GM21381 (cell line): ENCODE data around the gene CARS1.
"Not testable (repeated sequence)": the region's sequence is repeated elsewhere in the genome, so short reads cannot be mapped to it uniquely, and the experiment has no call there.

ENCODE experiments used
- ATAC-seq: cut with Tn5 transposase; IDR thresholded peaks from one replicate; pipeline ENCODE4 v1.9.1; 2021; ENCODE audit warnings: mild to moderate bottlenecking, moderate library complexity; ENCODE audit not compliant: unreplicated experiment

The CARS1 gene

GRCh38 chr11:3090096-3090901 is 33.1 kb upstream of the CARS1 start:
- no peak for ATAC-seq

GRCh38 chr11:3089236-3090061 is 32.2 kb upstream of the CARS1 start:
- no peak for ATAC-seq

DNA sequence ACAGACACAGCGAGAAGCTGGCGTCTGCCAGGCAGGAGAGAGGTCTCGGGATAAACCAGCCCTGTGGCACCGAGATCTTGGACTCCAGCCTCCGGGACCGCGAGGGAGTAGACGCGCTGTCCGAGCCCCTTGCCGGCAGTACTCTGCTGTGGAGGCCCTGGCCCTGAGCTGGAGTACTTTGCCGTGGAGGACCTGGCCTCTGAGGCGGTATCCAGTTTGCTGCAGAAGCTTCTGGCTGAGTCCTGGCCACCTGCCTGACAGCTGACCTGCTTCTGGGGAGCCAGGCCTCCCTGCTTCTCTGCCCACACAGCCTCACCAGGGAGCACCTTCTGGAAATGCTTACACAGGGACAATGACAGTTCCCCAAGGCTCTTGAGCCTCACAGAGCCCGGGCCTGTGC is 31.6 kb upstream of the CARS1 start:
- no peak for ATAC-seq

DNA sequence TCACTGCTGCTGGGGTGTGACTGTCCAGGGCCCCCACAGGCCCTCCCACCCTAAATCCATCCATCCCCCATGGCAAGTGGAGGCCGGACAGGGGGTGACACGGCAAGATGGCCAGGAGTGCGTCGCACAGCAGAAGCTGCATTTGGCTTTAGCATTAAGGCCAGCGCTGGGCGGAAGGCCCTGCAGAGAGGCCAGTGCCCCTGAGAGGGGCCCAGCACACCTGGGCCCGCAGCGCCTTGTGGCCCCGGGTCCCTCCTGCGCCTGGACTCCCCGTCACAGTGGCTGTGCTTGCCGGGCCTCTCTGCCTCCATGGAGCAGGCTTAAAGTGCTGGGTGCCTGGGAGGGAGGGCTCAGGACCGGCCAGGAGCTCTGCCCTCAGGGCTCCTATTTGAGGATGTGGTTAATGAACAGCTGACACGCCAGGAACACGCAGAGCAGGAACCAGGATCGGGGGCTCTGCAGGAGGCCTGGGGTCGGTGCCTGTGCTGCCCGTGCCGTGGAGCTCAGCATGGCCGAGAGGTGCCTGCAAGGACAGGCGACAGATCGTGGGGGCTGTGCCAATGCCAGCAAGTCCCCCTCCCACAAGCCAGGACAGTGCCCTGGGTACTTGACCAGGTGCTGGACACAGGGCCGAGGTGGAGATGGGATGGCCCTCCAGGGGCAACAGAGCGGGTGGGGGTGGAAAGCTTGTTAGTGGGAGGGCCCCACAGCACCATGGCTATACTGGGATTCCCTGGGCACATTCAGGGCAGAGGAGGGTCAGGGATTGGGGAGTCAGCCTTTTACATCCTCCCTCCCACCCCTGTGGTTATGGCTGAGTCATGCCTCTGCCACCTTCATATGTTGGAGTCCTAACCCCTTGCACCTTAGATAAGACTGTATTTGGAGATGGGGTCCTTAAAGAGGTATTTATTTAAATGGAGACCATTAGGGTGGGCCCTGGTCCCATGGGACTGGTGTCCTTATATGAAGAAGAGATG is 30.9 kb upstream of the CARS1 start:
- no peak for ATAC-seq

DNA sequence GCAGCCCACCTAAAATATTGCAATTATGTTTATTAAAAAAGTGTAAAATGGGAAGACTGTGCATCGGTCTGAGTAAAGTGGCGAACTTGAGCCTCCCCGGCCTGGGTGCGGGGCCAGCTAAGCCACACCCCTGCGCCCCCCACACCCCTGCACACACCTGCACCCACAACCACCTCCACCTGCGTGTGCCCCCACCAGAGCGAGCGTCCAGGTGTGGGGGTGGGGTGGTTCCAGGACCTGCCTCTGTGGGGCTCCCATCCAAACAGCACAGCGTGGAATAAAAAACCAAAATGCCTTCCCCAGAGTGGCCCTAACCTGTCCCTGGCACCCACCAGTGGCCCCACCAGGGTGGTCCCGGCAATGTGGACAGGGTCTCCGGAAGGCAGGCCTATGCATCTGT is 30.1 kb upstream of the CARS1 start:
- no peak for ATAC-seq

GRCh38 chr11:3086671-3087150 is 29.5 kb upstream of the CARS1 start:
- ATAC-seq, result no peak

GRCh38 chr11:3086114-3086513 is 28.9 kb upstream of the CARS1 start:
- ATAC-seq, result no peak

GRCh38 chr11:3085052-3085451 is 27.8 kb upstream of the CARS1 start:
- ATAC-seq, result no peak

DNA sequence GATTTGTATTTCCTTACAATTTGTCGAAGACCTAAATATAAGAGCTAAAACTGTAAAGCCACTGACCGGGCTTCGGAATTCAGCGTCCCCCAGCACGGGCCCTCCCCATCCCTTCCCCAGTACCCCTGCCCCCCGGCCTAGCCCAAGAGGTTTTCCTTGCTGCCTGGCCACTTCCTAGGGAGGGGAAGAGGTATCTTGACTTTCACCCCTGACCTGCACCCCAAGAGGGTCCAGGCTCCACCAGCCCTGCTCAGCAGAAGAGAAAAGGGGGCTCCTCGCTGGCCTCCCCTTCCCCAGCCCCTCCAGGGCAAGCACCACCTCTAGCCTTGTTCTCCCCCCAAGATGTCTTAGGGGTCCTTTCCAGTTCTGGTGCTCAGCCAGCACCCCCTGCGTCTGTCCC is 26.1 kb upstream of the CARS1 start:
- no peak for ATAC-seq

- no peak for ATAC-seq
Measured at GRCh38 chr11:3081386-3081751, 24.1 kb upstream of the CARS1 start.

GRCh38 chr11:3080733-3081385 is 23.6 kb upstream of the CARS1 start:
- ATAC-seq, result no peak

DNA sequence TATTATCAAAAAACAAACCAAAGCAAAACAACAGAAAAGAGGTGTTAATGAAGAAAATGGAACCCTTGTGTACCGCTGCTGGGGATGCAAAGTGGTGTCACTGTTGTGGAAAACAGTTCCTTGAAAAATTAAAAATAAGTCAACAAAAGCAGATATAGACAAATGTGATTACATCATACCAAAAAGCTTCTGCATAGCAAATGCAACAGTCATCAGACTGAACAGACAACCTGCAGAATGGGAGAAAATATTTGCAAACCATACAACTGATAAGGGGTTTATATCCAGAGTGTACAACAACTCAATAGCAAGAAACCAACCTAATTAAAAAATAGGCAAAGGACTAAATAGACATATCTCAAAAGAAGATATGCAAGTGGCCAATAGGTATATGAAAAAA is 22.9 kb upstream of the CARS1 start:
- ATAC-seq, result no peak

- no peak for ATAC-seq
Measured at GRCh38 chr11:3077846-3078440, 20.7 kb upstream of the CARS1 start.

DNA sequence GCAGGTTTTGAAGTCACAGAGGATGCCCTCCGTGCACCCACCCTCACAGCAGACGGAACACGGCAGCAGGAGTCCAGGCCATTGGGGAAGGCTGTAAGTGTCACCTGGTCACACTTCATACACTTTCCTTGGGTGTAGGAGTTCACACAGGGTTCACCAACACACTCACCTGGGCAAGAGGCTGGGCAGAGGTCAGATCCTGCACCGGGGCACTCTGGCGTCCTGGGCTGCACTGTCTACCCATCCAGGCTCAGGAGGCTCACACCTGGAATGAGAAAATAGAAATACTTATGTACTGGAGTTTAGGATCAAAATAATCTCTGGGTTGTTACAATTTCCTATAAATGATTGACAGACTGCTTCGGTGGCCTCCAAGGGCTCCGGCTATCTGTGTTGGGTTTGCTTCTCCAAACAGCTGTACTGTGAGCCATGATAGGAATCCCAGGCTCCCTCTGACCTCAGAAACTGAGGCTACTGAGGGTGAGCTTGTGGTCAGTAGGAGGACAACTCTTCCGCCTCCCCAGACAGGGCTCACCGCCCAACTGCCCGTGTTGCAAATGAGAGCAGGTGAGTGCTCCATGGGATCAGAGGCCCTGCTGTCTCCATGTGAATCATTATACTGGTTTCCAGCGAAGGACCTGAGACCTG is 20.1 kb upstream of the CARS1 start:
- ATAC-seq, result no peak

DNA sequence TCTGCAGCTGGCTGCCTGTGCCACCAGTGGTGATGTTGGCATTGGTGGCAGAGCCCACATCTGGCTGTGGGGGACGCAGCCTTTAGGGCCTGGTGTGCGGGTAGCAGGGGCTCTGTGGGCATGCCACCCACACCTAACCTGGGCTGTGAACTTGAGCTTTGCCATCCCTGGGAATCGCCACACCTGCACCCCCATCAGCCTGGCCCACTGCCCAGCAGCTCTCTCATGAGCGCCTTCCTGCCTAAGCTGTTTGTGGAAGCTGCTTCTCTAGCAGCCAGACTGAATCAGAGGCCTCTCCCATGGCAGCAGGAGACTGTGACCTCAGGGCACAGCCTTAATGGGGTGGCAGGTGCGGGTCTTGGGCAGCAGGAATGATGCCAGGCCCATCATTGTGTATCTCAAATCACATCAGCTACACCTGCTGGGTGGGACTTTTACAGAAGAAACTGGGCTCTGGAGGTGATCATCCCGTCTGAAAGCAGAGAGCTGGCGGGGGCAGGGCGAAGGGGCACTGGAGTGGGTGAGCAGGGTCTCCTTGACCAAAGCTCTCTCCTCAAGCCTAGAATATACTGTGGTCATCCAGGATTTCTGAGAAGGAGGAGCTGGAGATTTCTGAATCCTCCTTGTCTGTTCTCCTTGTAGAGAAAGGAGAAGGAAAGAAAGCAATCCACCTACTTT is 17.8 kb upstream of the CARS1 start:
- no peak for ATAC-seq

DNA sequence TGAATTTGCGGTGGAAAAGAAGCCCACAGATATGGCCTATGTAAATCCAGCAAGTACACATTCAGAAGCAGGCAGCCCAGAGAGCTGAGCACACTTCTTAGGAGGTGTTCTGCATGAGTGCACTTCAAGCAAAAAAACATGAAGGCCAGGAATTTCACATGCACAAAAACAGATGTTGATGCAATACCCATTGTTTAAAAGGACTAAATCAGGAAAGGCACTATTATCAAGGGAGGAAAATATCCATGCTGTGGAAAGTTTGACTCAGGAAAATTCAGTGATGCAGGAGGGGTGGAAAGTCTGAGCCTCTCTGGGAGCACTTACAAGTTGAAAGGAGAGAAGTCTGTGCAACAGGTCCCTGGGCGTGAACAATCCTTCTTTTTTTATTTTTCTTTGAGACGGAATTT is 15.8 kb upstream of the CARS1 start:
- no peak for ATAC-seq

DNA sequence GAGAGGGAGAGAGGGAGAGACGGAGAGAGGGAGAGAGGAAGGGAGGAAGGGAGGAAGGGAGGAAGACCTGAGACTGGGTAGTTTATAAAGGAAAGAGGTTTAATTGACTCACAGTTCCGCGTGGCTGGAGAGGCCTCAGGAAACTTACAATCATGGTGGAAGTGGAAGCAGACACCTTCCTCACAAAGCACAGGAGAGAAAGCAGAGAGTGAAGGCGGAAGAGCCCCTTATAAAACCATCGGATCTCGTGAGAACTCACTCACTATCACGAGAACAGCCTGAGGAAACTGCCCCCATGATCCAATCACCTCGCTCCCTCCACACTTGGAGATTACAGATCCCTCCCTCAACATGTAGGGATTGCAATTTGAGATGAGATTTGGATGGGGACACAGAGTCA is 12.2 kb upstream of the CARS1 start:
- ATAC-seq, result no peak

DNA sequence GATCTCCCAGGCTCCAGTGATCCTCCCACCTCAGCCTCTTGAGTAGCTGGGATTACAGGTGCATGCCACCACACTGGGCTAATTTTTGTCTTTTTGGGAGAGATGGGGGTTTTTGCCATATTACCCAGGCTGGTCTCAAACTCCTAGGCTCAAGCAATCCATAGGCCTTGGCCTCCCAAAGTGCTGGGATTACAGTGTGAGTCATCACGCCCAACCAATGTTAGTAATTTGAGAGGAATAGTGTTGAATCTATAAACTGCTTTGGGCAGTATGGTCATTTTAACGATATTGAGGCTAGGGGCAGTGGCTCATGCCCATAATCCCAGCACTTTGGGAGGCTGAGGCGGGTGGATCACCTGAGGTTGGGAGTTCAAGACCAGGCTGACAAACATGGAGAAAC is 9.1 kb upstream of the CARS1 start:
- ATAC-seq, result not testable (repeated sequence)

- ATAC-seq, result not testable (repeated sequence)
Measured at GRCh38 chr11:3064709-3065108, 7.5 kb upstream of the CARS1 start.
